HG03354 (cell line): ENCODE measurements around the gene GFOD2.

ENCODE experiments used
- ATAC-seq: cut with Tn5 transposase; IDR thresholded peaks from one replicate; pipeline ENCODE4 v1.9.1; 2021; ENCODE audit warnings: mild to moderate bottlenecking; ENCODE audit not compliant: unreplicated experiment, poor library complexity, severe bottlenecking

GFOD2 gene

DNA sequence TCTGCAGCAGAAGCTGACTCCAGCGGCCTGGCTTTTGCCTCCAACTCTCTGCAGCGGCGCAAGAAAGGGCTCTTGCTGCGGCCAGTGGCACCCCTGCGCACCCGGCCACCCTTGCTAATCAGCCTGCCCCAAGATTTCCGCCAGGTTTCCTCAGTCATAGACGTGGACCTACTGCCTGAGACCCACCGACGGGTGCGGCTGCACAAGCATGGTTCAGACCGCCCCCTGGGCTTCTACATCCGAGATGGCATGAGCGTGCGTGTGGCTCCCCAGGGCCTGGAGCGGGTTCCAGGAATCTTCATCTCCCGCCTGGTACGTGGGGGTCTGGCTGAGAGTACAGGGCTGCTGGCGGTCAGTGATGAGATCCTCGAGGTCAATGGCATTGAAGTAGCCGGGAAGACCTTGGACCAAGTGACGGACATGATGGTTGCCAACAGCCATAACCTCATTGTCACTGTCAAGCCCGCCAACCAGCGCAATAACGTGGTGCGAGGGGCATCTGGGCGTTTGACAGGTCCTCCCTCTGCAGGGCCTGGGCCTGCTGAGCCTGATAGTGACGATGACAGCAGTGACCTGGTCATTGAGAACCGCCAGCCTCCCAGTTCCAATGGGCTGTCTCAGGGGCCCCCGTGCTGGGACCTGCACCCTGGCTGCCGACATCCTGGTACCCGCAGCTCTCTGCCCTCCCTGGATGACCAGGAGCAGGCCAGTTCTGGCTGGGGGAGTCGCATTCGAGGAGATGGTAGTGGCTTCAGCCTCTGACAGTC is 57.0 kb downstream of the GFOD2 start:
- no peak for ATAC-seq

DNA sequence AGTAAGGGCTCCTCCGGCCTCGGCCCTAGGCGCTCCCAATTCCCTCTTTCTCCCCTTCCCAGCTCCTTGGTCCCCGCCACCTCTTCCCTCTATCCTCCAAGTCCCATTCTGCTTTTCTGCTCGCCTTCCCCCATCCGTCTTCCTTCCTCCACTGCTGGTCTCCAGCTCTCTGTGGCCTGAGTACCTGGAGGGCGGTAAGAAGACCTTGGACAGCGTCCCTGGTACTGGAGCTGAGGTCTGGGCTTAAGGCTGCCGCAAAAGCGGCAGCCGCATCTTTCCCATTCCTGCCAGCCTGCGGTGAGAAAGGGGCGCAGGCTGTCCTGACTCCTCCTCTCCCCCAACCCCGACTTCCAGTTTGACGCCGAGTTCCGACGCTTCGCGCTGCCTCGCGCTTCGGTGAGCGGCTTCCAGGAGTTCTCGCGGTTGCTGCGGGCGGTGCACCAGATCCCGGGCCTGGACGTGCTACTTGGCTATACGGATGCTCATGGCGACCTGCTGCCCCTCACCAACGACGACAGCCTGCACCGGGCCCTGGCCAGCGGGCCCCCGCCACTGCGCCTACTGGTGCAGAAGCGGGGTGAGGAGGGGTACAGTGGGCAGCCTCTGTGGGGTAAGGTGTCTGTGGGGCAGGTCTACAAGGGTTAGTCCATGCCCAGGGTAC is 57.9 kb downstream of the GFOD2 start:
- ATAC-seq: peak; percentile 1

DNA sequence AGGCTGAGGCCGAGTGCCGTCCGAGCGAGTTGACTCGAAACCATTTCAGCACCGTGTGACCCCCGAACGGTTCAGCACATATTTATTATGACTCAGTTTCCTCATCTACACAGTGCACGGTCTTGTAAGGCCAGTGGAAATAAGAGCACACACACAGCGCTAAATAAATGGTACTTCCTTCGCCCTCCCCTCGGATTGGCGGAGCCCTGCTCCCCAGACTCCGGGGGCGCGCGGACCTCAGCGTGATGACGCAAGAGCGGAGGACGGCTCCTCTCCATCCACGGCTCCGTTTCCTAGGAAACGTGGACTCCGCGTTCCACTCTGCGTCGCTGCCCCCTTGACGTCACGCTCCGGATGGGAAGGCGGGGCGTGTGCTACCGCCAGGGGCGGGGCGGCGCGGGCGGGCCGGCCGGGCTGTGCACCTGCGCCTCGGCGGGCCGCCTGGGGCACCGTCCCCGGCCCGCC is 58.5 kb downstream of the GFOD2 start, which contains the start of gene PARD6A:
Gene PARD6A, plus strand, starts transcription at position 397 of the 465 bp plus-strand sequence. CDS start 79 bp downstream, outside the sequence.
- peak; percentile 74 for ATAC-seq

DNA sequence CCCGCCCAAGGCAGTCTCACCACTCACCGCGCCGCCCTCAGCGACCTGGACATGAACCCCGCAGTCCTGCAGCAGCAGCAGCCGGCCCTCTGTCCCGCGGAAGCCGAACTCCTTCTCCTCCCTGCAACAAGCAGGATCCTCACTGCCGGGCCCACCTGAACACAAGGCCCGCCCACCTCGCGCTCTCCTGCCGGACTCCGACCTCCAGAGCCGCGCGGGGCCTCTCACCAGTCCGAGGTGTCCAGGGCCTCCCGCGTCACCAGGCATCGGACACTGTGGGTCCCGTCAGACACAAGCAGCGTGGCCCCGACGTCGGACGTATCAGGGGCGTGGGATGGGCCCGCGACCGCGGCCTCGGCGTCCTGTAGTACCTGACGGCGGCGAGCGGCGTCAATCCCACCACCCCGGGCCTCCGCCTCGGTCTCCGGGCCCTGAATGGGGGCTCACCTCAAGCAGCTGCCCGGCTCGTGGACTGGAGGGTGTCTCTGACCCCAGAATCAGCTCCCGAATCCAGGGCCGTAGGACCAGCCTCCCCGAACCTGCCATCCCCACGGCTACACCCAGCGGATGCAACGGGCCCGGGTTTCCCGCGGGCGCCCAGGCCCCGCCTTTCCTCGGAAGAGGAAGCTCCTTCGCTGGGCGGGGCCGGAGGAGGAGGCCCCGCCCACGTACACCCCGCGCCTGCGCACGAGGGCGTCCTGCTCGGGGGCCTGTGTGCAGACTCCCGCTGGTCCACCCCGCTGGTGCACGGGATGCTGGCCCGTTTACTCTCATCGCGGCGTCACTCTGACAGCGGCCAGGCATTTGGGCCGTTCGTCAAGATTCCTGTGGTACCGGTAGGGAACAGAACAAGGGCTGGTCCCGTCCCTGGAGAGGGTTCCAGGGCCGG is 59.2 kb downstream of the GFOD2 start, which contains the start of gene ACD:
Gene ACD, minus strand, starts transcription at position 586 of the 889 bp plus-strand sequence. Its CDS starts 40 bp downstream, at position 546.
- ATAC-seq: peak; percentile 58

DNA sequence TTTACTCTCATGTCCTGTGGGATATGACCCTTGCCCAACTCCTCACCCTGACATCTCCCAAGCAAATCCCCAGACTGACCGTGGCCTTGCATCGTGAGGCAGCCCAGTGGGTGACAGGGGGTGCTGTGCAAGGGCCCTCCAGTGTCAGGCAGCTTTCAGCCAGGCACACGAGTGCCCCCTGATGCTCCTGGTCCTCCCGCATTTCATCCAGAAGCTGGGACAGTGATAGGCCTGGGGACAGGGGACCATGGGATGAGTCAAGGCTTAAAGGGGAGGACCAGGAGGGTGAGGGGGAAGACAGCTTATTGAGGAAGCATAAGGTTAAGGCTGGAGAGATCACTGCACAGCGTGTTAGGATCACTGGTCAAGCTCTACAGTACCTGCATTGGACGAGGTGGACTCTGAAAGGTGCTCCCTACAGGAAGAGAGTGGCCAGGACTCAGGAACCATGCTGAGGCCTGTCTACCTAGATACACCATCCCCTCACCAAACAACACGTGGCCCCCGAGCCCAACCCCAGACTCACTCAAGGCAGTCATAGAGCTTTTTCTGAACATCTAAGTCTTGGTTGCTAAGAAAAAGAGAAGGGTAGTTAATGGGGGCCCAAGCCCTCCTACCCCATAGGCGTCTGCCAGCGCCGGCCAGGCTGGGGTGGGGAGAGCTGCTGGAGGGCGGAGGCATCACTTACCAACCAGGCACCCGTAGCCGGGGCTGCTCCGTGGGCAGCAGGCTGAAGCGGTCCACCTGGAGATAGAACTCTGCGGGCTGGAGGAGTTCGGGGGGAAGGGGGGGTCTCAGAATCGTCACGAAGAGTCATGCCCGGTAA is 60.1 kb downstream of the GFOD2 start:
- no peak for ATAC-seq

DNA sequence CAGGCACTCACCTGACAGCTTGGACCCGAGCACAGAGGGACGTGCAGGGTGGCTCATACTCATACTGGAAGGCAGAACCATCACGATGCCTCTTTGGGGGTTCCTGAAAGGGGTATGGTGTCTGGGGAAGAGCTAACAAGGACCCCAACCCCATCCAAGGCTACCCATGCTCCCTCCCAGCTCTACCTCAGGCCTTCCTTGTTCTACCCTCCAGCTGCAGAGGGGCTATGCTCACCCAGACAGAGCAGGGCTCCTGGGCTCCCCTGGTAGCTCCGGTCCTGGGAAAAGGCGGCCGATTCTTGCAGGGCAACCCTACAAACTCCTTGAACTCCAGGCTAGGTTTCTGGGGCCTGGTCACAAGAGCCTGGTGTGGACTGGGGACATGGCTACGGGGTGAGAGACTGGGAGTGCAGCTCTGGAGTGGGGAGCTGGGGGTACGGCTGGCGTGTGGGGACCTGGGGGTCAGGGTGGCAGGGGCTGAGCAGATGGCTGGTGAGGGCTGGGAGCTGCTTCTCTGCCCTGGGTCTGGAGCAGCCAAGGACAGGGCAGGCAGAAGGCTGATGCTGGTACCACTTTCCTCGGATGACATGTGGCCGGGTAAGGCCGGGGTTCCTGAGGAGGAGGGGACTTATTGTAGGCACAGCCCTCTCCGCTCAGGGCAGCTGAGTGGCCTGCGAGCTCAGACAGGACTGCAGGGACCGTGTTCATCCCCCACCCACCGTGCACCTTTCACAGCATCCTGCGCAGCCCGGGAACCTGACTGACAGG is 61.2 kb downstream of the GFOD2 start:
- ATAC-seq: no peak

DNA sequence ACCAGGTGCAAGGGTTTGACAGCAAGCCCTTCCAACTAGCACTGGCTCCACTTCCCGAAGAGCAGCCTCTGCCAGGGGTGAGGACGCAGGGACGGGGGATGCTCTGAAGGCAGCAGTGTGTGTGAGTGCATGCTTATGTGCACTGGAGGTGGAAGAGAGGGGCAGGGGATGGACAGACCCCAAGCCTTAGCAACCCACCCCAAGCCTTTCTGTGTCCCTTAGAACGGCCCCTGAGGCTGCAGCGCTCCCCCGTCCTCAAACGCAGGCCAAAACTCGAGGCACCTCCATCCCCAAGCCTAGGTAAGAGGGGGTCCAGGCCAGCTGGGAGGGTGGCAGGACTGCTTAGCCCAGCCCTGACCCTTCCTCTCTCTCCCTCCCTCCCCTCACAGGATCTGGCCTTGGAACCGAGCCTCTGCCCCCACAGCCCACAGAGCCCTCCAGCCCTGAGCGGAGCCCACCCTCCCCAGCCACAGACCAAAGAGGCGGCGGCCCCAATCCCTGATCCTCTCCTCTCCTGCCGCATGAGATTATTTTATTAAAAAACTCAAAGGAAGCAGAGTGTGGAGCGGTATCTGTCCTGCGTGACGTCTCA is 62.0 kb downstream of the GFOD2 start:
- ATAC-seq: no peak

DNA sequence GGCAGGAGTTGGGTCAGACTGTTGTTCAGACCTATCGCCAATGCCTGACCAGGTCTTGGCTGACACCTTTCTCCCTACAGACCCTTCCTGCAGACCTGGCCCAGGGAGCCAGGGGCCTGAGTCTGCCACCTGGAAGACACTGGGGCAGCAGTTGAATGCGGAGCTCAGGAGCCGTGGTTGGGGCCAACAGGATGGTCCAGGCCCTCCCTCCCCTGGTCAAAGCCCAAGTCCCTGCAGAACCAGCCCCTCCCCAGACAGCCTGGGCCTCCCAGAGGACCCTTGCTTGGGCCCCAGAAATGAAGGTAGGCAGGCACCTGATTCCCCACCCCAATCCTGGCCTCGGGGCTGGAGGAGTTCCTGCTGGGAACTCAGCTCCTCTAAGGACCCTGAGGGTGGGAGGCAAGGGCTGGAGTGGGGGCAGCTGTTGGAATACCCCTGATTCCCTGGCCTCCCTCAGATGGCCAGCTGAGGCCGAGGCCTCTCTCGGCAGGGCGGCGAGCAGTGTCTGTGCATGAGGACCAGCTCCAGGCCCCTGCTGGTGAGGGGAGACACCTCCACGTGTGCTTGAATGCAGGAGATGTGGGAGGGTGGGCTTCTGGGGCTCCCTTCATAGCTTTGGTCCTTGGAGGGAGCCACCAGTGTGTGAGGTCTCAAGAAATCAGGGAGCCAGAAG is 62.6 kb downstream of the GFOD2 start:
- no peak for ATAC-seq

DNA sequence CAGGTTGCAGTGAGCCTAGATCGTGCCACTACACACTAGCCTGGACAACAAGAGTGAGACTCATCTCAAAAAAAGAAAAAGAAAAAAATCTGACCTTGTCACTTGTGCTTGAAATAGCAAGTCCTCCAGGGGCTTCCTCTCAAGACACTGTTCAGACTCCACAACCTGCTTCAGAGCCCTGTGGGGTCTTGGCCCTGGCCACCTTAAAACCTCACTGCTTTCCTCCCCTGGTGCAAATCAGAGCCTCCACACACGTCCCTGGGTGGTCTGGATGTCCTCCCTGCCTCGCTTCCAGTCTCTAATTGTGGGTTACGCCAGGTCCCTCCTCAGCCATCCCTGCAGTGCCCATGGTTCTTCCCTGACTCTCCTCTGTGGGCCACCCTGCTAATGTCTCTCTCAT is 63.8 kb downstream of the GFOD2 start:
- no peak for ATAC-seq

DNA sequence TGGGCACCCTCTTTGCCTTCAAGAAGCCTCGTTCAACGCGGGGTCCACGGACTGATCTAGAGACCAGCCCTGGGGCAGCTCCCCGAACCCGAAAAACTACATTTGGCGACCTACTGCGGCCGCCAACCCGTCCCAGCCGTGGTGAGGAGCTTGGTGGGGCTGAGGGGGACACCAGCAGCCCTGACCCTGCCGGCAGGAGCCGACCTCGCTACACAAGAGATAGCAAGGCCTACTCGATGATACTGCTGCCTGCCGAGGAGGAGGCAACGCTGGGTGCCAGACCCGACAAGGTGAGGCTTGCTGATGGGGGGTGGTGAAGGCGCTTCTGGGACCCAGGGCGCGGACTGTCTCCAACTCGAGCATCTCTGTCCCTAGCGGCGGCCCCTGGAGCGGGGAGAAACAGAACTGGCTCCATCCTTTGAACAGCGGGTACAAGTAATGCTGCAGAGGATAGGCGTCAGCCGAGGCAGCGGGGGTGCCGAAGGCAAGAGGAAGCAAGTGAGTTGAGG is 64.7 kb downstream of the GFOD2 start:
- no peak for ATAC-seq

DNA sequence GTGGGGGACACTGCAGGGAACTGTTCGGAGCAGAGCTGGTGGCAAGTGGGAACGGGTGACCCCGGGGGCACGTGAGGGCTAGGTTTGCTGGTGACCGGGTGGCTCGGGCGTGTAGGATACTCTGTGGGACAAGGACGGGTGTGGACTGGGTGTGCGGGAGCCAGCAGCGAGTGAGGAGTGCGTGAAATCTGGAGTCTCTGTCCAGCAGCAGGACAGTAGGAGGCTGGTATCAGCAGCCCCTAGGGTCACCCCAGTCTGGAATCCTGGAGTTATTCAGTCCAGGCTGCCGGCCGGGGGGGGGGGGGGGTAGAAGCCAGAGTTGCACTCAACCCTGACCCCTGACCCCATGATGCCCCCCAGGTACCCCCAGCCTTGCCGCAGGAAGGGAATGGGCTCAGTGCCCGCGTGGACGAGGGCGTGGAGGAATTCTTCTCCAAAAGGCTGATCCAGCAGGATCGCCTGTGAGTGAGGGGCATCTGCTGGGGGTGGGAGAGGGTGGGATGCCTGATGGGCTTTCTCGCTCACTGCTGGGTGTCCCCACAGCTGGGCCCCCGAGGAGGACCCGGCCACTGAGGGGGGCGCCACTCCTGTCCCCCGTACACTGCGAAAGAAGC is 65.2 kb downstream of the GFOD2 start:
- no peak for ATAC-seq

DNA sequence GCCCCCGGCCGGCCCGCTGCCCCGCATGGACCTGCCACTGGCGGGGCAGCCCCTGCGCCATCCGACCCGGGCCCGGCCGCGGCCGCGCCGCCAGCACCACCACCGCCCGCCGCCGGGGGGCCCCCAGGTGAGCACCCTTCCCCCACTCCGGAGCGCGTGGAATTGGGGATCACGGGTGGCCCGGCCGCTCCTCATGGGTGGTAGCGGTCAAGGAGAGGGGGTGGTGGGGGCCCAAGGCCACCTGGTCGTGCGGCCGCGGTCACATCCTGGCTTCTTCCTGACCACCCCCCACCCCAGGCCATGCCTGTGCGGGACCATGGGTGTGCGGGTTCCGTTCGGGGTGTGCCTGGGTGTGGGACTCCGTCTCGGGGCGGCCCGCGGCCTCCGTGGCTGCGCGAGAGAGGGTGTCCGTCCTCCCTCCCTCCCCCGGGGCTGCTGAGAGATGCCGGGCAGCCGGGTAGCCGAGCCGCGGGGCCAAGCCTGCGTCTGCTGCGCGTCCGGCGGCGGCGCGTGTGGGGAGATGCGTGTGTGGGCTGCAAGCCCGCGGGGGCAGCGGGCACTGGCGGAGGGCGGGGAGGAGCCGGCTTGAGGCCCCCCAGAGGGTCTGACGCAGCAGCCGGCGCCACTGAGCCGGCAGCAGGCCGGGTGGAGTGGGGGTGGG is 65.9 kb downstream of the GFOD2 start:
- ATAC-seq: no peak

DNA sequence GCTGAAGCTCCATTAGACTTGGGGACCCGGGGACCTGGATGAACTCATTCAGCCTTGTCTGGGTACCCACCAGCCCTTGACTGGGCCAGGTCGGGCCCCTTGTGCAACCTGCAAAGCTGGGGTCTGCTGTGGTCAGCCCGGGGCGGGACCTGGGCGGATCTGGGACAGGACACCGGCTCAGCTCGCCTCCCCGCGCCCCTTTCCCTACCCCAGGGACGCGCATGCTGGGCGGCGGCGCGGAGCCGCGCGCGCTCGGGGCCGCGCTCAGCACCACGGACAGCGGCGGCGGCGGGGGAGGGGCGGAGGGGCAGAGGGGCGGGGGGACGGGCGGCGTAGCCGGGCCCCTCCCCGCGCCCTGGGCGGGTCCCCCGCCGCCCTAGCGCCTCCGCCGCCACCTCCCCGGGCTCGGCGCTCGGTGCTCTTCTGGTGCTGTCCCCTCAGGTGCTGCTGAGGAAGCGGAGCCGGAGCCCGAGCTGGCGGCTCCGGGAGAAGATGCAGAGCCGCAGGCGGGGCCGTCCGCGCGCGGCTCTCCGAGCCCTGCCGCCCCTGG is 66.5 kb downstream of the GFOD2 start:
- ATAC-seq: no peak

DNA sequence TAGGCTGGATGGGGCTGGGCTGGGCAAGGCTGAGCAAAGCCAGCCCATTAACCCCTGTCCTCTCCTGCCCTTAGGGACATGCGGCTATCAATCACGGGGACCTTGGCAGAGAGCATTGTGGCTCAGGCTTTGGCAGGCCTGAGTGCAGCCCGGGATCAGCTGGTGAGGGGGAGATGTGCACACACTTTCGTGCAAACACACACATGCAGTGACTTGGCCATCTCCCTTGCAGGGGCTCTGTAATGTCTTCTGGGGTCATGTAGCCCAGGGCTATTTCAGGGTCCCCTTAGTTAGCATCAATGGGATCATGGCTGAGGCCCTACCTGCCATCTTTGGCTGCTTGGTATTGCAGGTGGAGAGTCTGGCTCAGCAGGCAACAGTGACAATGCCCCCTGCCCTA is 67.3 kb downstream of the GFOD2 start:
- ATAC-seq: no peak

DNA sequence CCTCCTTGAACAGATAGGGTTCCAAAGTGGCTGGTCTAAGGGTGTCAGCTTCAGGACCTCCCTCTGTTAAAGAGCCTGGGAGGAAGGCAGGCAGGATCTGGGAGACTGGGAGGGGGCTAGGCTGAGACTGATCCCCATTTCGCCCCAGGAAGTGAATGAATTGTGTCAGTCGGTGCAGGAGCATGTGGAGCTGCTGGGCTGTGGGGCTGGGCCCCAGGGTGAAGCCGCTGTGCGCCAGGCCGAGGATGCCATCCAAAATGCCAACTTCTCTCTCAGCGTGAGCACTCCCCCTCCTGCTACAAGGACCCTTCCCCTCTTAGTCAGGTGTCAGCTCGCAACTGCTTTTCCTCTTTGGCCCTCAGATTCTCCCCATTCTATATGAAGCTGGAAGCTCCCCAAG is 68.1 kb downstream of the GFOD2 start:
- ATAC-seq: no peak

DNA sequence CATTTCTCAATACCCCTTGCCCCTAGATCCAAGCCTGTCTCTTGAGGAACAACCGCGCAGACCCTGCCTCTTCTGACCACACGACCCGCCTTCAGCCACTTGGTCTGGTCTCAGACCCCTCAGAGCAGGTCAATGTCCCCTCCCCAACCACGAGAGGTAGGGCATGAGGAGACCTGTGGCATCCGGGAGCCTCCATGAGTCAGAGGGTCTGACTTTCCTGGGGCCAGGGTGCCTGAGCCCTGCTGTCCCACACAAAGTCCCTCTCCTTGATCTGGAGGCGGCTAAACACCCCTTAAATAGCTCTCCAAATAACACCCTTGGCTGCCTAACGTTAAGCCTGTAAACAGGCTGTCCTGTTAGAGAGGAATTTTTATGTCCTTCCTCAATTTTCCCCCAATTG is 69.1 kb downstream of the GFOD2 start:
- ATAC-seq: no peak
